ENCODE results near the gene EIF2B4. TPM values are rescaled to one million over a fixed set of nuclear protein-coding genes. Genes with fewer than 3 reads are reported as not detected.

Gene EIF2B4
- total and polyA plus RNA-seq, 9 of the 15 experiments (the other 6 are each of a cell fraction or from before 2014, with no cell fraction given) = 29.7 to 80.3 (median 58.9) TPM

DNA sequence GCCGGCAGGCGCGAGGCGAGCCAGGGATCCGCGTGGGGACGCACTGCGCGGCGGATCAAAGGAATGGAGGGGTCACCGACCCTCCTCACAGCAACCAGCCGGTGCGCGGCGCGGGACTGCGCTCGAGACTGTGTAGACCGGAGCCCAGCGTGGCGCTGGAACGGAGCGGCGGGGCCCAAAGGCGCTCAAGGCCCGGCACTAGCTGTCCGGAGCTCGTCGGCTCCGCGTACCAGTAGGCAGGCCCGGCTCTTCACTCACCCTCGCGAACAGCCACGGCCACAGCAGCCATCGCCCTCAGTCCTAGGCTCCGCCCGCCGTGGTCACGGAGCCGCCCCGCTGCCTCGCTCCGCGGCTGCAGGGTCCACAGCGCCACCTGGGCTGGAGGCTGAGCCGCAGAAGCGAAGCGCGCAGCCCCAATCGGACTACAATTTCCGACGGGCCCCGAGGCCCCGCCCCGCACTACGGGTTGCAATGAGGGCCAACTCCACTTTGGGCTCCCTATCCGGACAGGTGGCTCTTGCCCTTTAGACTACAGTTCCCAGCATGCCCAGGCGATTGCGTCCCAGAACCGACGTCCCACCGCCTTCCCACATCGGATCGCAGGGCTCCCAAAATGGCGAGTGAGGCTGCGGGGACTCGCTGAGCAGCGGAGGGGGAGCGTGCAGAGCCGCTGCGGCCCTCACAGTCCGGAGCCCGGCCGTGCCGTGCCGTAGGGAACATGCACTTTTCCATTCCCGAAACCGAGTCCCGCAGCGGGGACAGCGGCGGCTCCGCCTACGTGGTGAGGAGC, at the start of gene EIF2B4, which contains the start of gene SNX17 (continued):
- TF ChIP-seq, protein P1, sequence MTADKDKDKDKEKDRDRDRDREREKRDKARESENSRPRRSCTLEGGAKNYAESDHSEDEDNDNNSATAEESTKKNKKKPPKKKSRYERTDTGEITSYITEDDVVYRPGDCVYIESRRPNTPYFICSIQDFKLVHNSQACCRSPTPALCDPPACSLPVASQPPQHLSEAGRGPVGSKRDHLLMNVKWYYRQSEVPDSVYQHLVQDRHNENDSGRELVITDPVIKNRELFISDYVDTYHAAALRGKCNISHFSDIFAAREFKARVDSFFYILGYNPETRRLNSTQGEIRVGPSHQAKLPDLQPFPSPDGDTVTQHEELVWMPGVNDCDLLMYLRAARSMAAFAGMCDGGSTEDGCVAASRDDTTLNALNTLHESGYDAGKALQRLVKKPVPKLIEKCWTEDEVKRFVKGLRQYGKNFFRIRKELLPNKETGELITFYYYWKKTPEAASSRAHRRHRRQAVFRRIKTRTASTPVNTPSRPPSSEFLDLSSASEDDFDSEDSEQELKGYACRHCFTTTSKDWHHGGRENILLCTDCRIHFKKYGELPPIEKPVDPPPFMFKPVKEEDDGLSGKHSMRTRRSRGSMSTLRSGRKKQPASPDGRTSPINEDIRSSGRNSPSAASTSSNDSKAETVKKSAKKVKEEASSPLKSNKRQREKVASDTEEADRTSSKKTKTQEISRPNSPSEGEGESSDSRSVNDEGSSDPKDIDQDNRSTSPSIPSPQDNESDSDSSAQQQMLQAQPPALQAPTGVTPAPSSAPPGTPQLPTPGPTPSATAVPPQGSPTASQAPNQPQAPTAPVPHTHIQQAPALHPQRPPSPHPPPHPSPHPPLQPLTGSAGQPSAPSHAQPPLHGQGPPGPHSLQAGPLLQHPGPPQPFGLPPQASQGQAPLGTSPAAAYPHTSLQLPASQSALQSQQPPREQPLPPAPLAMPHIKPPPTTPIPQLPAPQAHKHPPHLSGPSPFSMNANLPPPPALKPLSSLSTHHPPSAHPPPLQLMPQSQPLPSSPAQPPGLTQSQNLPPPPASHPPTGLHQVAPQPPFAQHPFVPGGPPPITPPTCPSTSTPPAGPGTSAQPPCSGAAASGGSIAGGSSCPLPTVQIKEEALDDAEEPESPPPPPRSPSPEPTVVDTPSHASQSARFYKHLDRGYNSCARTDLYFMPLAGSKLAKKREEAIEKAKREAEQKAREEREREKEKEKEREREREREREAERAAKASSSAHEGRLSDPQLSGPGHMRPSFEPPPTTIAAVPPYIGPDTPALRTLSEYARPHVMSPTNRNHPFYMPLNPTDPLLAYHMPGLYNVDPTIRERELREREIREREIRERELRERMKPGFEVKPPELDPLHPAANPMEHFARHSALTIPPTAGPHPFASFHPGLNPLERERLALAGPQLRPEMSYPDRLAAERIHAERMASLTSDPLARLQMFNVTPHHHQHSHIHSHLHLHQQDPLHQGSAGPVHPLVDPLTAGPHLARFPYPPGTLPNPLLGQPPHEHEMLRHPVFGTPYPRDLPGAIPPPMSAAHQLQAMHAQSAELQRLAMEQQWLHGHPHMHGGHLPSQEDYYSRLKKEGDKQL (CRISPR knock-in tag; IDR thresholded peaks at IDR 0.05; ENCODE audit: borderline replicate concordance) = 0 out of 2 replicates have a peak, but pooled peaks have one; percentile 18
- TF ChIP-seq MXI1 (IDR thresholded peaks at IDR 0.05; ENCODE audit: low read depth, low read length) (peak; percentile 75), ZNF586 (CRISPR knock-in tag; conservative IDR thresholded peaks at IDR 0.05) (no peak), MAZ (CRISPR knock-in tag; conservative IDR thresholded peaks at IDR 0.05 in 1 of 2, IDR thresholded peaks at IDR 0.05 in 1 of 2) (peak in 1 of 2 experiments; percentile 91), ZNF511 (CRISPR knock-in tag; IDR thresholded peaks at IDR 0.05) (peak; percentile 78), CAMTA2 (CRISPR knock-in tag; conservative IDR thresholded peaks at IDR 0.05) (0 out of 2 replicates have a peak, but pooled peaks have one; percentile 63), SPI1 (IDR thresholded peaks at IDR 0.05; ENCODE audit: borderline replicate concordance, low read depth, low read length) (no peak), PYGO2 (tag; IDR thresholded peaks at IDR 0.05) (no peak), STAG1 (CRISPR knock-in tag; IDR thresholded peaks at IDR 0.05; ENCODE audit: borderline replicate concordance) (no peak), ZFPM2 (CRISPR knock-in tag; IDR thresholded peaks at IDR 0.05) (no peak), ZBTB11 (CRISPR knock-in tag; IDR thresholded peaks at IDR 0.05) (peak in 1 of 3 experiments; percentile 93; a peak in 2 of 6 replicates), TFAP4 (CRISPR knock-in tag; IDR thresholded peaks at IDR 0.05; ENCODE audit: borderline replicate concordance) (peak; percentile 97)
- TF ChIP-seq, protein P2, sequence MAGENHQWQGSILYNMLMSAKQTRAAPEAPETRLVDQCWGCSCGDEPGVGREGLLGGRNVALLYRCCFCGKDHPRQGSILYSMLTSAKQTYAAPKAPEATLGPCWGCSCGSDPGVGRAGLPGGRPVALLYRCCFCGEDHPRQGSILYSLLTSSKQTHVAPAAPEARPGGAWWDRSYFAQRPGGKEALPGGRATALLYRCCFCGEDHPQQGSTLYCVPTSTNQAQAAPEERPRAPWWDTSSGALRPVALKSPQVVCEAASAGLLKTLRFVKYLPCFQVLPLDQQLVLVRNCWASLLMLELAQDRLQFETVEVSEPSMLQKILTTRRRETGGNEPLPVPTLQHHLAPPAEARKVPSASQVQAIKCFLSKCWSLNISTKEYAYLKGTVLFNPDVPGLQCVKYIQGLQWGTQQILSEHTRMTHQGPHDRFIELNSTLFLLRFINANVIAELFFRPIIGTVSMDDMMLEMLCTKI (IDR thresholded peaks at IDR 0.05; ENCODE audit: partially characterized antibody) = no peak

Measured in K562 (cell line).